Ureter (tissue), 1 donor: ENCODE results near the gene SEPTIN2. TPM values are rescaled to one million over a fixed set of nuclear protein-coding genes. Genes with fewer than 3 reads are reported as not detected.
"Not testable (repeated sequence)": the region's sequence is repeated elsewhere in the genome, so short reads cannot be mapped to it uniquely, and the experiment has no call there.

Source experiments
- DNase-seq: peaks from one replicate; pipeline ENCODE4 v3.0.0-alpha.2; 2020; ENCODE audit warnings: low spot score
- total RNA-seq: library from RNA; stranded (reverse); gene quantifications from one replicate; pipeline ENCODE4 v1.2.4, GENCODE V29; 2023
- donor health status: DM: yes; HTN: yes; CAD: no.

SEPTIN2 gene
- 480 TPM for total RNA-seq

GRCh38 chr2:241315879-241316631, at the start of gene SEPTIN2:
Gene SEPTIN2 (plus strand): TSS chr2:241315925. CDS start chr2:241324233, 8,308 bp downstream.
- no peak for DNase-seq

- DNase-seq: no peak
These were observed 48.3 kb upstream of the SEPTIN2 start for GRCh38 chr2:241267249-241268067.

DNA sequence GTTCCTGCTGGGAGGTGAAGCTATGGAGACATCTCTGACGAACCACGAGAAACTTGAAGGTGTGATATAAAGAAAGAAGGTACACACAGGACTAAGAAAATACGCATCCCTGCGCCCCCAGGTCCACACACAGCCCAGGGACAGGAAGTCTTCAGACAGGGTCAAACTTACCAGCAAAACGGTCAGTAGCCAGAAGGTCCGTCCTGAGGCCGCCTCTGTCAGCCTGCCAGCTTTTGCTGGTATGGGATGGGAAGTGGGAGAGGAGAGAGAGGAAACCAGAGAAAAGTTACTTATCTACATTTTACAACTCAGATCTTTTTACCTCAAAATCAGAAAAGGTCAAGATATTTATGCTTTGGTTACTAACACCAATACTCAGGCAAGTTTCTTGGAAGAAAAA, 47.4 kb upstream of the SEPTIN2 start:
- DNase-seq: no peak

- DNase-seq: no peak
These were observed 46.8 kb upstream of the SEPTIN2 start for GRCh38 chr2:241268716-241269445.

DNA sequence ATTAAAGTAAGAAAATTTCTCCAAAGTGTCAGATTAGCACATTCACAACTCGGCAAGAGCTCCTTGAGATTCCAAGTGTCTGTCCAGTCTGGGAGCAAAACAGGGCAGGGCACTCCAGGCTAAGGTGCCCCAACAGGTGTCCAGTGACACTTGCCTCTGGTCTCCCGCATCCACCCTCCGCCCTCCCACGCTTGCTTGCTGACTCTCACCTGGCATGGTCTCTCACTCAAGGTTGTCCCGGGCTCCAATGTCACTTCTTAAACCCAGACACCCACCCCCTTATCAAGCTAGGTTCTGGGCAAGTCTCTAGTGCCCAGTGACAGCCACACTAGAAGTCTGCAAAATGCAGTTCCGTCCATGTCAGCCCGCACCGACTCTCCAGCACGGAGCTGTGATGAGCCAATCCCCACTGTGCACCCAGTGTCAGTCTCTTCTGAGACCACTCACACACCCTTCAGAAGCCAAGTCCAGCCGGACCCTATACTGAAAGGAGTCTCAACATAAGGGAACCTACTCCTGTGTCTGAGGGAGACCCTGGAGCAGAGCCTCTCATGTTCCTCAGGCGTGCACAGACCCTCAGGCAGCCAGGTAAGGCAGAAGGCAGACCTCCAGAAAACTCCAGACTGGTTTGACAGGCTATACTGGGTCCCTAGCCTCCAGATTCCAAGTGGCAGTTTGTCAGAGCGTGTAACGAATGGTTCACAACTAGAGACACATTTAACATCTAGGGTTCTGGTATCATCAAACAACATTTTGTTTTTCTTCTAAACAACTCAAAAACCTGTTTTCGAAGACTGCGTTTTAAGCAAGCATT, 45.8 kb upstream of the SEPTIN2 start:
- DNase-seq: no peak

GRCh38 chr2:241270531-241270930, 45.2 kb upstream of the SEPTIN2 start:
- no peak for DNase-seq

DNA sequence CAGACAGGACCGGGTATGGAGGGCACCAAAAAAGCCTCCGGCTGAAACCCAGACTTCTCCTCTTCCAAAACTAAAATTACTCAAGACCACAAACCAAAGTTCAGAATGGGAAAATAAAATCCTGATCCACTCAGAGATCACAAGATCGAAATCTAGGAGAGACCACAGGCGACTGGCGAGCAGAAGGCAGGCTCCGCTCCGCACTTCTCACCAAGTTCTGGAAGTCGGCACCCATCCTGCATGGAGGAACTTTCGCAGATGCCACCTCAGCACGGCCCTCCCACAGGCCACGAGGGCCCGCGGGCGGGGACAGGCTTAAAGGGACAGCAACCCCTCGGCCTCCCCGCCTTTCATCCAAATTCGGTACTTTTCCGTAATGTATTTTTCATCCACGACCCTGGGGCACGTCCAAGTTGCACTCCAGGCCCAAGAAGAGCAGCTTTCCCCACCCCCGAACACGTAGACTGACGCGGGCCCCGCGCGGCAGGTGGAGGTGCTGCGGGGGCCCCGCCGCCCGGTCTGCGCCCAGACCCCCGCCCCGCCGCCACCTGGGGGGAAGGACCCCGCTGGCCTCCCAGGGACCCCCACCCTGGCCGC, 43.9 kb upstream of the SEPTIN2 start:
- DNase-seq: peak; percentile 88

GRCh38 chr2:241272303-241273209, 43.2 kb upstream of the SEPTIN2 start:
- peak; percentile 81 for DNase-seq

DNA sequence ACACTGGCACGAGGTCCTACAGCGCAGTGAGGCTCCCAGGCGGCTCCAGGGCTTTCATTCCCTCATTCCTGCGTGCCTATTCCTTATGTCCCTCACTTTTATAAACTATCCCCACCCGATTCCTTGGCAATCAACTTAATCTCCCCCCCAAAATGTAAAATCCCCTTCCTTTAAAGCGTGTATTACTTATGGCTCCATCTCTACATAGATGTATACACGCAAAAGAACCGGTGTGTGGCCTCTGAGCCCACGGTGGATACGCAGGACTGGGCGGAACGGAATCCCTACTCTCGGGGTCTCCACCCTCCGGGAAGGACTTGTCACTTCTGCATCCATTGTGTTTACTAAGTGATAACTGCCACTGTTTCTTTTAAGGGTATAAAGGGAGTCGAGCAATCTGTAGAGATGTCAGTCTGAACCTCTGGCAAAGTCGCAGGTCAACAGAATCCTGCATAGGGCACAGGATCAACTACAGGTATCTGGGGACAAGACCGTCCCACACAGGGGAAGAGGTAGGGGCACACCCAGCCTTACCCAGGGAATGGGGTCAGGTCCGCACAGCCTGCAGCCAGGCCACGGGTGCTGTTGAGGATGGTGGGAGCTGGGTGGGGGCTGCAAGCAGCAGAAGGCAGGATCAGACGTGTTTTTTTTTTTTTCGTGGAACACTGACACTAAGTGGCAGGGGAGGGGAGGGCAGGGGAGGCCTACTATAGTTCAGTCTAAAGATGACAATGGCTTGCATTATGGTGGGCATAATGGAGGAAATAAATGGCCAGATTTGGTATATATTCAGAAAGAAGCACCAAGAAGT, 42.3 kb upstream of the SEPTIN2 start:
- no peak for DNase-seq

GRCh38 chr2:241274127-241274526, 41.6 kb upstream of the SEPTIN2 start:
- no peak for DNase-seq

GRCh38 chr2:241275504-241275903, 40.2 kb upstream of the SEPTIN2 start:
- no peak for DNase-seq

- no peak for DNase-seq
These were observed 39.8 kb upstream of the SEPTIN2 start for GRCh38 chr2:241275910-241276309.

- DNase-seq: not testable (repeated sequence)
These were observed 37.4 kb upstream of the SEPTIN2 start for GRCh38 chr2:241278306-241278705.

DNA sequence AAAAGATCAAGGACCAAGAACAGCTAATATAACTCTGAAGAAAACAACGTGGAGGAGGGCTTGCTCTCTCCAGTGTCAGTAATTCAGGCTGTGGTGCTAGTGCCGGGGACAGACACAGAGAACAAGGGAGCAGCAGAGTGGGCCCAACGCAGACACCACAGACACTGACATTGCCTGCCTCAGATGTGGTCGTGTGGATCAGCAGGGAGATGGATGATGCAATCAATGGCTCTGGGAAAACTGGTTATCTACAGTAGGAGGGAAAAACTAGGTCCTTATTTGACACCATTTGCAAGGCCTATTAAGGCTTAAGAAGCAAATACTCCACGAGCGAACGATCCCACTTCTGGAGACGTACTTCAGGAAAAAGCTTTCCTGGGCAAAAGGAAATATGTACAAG, 36.3 kb upstream of the SEPTIN2 start:
- DNase-seq: no peak

DNA sequence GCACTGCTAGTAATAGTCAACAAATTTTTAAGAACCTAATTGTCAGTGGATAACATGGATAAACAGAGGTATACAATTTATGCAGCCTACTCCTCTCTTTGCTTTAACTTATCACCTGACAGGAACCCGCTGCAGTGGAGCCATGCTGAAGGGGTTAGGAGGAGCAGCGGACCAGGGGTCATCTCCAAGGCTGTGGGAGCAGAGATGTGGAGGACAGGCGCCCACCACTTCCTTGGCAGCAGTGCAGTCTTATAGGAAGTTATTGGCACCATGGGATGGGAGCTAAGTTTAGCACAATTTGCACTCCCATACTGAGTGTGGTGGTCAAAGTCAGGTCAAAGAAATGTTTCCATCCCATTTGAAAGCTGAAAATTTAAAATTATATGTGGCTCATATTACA, 35.9 kb upstream of the SEPTIN2 start:
- DNase-seq: no peak

DNA sequence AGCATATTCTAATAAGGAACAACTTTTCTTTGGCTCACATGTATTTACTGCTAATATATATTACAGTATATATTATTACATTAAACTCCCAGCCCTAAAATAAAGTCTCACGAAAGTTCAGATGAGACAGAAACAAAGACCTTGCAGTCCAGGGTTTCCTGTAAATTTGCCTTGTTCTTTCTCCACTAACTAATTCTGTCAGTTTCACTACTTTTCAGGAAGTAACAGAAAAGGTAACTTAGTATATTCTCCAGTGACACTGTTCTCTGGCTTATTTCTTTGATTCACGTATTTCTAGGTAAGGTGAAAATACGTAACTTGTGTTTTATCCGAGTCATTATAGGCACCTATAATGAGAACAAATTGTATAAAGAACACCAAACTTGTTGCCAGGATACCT, 35.4 kb upstream of the SEPTIN2 start:
- no peak for DNase-seq

GRCh38 chr2:241282555-241282954, 33.2 kb upstream of the SEPTIN2 start:
- no peak for DNase-seq

- no peak for DNase-seq
These were observed 30.1 kb upstream of the SEPTIN2 start for GRCh38 chr2:241285596-241285995.
